Hematopoietic multipotent progenitor cell treated with erythropoietin and hydrocortisone succinate and interleukin-3 and kit ligand, for 4 days (in vitro differentiated cells): ENCODE results near the gene CABP4.

Source experiments
- DNase-seq: peaks from one replicate; pipeline ENCODE4 v3.0.0-alpha.2; 2015

The CABP4 gene

GRCh38 chr11:67499808-67500483 is 44.8 kb downstream of the CABP4 start:
- DNase-seq, result no peak

DNA sequence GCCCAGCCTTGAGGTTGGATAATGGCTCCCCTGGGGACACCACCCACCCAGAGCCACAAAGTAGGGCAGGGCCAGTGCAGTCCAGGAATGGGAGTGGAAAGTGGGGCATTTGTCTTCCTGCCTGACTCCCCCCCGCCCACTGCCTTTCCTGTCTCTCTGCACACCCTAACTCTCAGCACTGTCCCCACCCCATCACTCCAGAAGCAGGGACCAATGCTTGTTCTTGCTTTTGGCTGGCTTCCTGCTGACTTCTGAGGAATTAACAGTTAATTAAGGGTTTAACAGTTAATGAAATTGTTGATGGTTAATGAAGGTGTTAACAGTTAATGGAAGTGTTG is 45.3 kb downstream of the CABP4 start:
- no peak for DNase-seq

GRCh38 chr11:67500831-67501715 is 45.9 kb downstream of the CABP4 start:
- DNase-seq, result peak; percentile 60

DNA sequence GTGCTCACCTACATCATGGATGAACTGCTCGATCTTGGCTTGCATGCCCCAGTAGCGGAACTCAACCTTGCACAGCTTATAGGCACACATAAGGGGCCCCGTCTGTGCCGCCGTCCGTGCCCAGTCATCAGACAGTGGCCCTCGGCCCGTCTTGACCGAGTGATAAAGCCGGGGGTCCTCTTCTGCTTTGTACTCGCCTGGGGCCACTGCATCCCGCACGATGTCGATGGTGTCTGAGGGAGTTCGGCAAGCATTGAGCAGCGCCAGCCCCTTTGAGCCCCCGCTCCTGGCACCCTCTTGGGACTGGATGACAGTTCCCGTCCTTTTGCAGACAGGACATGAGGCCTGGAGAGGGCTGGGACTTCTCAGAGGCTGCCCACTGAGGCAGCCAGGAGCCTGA is 46.7 kb downstream of the CABP4 start:
- no peak for DNase-seq

GRCh38 chr11:67502328-67502979 is 47.3 kb downstream of the CABP4 start:
- DNase-seq, result no peak

DNA sequence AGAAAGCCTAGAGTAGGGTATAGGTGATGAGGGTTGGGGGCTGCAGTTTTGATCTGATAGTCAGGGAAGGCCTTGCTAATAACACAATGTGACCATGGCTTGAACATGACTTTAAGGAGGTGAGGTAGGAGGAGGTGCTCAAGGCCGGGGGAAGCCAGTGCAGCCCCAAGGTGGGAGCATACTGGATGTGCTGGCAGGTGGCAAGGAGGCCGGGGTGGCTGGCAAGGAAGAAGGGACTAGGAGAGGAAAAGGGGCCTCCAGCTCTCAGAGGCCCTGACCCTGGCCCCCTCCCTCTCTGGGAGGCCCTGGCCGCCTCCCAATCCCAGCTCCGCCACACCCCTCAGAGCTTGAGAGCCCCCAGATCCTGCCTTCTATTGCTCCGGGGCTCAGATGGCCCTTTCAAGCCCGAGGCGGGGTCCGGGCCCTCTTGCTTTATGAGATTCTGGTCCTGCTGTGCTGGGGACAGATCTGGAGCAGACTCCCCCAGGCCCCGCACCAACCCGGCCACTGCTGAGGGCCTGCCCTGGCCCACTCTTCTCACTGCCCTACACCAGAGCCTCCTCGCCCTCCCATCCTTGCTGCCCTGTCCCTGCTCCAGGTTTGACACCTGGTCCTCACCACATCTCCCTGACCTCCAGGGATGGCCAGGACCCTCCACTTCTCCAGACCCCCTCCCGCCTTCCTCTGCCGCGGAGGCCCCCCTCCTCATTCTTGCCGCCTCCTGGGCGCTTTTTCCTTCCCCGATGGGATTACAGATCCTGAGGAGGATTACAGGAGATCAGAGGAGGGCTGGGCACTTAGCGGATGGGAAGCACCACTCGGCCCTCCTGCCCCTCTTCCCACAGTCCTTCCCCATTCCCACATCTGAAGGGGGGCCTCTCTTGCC is 48.2 kb downstream of the CABP4 start:
- no peak for DNase-seq

GRCh38 chr11:67504005-67504949 is 49.1 kb downstream of the CABP4 start:
- DNase-seq, result no peak

DNA sequence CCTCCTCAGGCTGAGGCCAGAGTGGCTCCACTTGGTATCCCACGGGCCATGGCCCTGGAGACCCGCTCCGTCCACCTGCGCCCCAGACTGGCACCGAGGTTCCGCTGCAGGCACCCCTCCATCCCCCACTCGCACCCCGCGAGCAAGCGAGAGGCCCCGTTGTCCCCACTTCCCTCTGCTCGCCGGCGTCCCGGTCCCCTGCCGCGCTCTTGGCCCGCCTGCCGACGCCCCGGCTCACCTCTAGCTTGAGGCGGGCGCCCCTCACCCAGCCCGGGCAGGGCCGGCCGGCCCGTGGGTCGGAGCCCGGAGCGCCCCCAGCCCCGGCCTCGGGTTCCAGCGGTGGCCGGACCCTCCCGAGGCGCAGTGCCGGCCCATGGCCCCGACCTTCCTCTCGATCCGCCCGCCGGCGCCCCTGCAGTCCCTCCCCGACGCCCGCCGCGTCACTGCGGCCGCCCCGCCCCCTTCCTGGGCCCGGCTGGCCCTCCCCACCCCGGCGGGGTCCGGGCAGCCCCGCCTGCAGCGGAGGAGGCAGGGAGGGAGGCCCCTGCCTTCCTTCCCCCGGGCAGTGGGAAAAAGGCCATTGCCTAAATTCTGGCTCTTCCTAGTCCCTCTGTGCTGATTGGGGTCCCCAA is 49.9 kb downstream of the CABP4 start, which contains the start of gene PITPNM1:
TSS of gene PITPNM1 (minus strand) at position 414 of the 632 bp plus-strand sequence. CDS start 1,183 bp downstream, outside the sequence.
- DNase-seq, result peak; percentile 53

GRCh38 chr11:67505605-67506396 is 50.6 kb downstream of the CABP4 start:
- DNase-seq, result peak; percentile 97

GRCh38 chr11:67506426-67507051 is 51.4 kb downstream of the CABP4 start:
- DNase-seq, result no peak

- DNase-seq, result no peak
These were observed 52.2 kb downstream of the CABP4 start for GRCh38 chr11:67507242-67507863.

DNA sequence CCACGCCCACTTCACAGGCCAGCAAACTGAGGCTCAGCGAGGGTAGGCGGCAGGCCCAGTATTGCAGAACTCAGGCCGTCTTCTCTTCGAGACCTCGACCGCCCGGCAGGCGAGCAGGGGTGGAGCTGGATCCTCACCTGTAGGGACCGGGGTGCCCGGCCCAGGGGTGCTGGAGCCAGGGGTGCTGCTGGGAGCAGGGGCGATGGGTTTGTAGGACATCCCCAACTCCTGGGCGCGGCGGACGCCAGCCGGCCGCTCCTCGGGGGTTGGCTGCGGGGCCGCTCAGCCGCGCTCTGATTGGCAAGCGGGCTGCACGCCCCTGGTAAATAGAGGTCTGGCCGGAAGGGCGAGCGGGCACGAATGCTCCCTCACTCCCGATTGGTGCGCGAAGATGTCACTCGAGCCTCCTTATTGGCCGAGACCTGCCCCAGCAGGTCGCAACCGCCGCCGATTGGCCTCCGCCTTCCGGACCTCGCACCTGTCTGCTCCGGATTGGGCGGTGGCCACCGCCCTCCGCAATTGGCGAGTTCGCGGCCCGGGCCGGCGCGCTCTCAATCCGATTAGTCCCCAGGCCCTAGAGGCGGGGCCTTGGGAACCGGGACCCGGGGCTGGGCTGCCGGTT is 52.8 kb downstream of the CABP4 start, which contains the start of gene CDK2AP2:
TSS of gene CDK2AP2 (minus strand) at position 299 of the 622 bp plus-strand sequence. CDS start at position 219, 80 bp downstream.
- peak; percentile 100 for DNase-seq

GRCh38 chr11:67508486-67509121 is 53.5 kb downstream of the CABP4 start:
- peak; percentile 99 for DNase-seq

- no peak for DNase-seq
These were observed 54.8 kb downstream of the CABP4 start for GRCh38 chr11:67510023-67510345.
